Measurements from ENCODE around the gene FRY.
"Not testable (repeated sequence)": the region's sequence is repeated elsewhere in the genome, so short reads cannot be mapped to it uniquely, and the experiment has no call there.

Gene FRY

DNA sequence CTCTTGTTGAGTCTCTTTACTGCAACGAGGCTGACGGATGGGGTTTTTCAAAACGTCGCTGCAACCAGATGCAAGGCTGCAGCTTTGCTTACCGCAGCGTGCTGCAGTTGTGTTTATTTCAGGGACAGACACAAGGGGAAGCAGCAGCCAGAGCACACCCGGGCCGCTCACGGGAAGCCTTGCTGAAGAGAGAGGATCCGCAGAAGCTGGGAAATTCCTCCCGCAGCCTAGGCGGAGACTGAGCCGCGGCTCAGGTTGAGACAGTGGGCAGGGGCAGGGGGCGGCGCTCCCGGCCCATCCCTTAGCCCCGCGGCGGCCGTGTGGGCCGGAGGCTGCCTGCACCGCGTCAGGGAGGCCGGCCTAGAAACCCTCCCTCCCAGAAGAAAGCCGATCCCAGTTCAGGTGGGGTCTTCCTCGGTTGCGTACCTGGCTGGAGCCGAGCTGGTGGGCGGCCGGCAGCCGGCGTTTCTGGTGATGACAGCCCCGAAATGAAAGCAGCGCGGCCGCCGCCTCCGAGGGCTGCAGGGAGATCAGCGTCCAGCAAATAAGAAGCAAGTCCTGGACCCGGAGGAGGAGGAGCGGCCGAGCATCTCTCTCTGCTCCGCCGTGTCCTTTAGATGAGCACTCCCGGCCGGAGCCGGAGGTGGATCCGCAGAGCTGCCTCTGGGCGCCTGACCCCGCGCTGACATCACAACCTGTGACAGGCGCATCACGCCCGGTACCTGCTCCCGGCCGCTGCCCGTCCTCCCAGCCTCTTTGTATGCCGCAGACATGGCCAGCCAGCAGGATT, at the start of gene FRY:
FRY (plus strand) TSS at position 750 of the 790 bp plus-strand sequence; CDS start at position 772, 22 bp downstream.
- DNase-seq = peak; percentile 26

DNA sequence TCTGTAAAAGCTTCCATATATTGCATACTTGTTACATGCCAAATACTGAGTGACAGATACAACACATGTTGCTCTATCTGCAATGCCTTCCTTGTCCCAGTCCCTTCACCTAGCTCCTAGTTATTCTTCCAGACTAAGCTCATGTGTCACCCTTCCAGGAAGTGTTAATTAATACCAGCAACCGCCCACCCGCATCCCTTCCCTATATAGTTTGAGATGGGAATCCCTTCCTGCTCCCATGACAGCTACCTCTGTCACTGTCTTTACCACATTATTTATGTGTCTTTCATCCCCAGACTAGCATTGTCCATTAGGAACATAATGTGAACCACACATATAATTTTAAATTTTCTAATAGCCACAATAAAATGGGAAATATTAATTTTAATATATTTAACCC, 49.5 kb upstream of the FRY start:
- DNase-seq = no peak

DNA sequence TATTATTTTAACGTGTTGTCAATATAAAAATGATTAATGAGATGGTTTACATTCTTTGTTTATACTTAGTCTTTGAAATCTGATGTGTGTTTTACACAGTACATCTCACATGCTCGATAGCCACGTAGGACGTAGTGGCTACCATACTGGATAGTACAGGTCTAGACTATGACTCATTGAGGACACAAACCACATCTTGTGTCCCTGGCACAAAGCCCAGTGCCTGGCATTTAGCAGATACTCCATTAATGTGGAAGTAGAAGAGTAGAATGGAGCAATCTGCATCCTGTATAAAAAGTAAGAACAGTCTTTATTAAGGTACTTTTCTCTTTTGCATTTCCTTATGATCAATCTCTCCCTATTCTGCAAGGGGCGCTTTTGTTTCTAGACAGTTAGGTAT, 49.0 kb upstream of the FRY start:
- DNase-seq = no peak

DNA sequence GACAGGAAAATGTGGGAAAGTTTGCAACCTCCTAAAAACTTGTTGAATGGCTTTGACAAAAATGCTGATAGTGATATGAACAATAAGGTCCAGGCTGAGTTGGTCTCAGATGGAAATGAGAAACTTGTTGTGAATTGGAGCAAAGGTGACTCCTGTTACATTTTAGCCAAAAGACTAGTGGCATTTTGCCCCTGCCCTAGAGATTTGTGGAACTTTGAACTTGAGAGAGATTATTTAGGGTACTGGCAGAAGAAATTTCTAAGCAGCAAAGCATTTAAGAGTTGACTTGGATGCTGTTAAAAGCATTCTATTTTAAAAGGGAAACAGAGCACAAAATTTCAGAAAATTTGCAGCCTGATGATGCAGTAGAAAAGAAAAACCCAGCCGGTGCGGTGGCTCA, 47.9 kb upstream of the FRY start:
- not testable (repeated sequence) for DNase-seq

DNA sequence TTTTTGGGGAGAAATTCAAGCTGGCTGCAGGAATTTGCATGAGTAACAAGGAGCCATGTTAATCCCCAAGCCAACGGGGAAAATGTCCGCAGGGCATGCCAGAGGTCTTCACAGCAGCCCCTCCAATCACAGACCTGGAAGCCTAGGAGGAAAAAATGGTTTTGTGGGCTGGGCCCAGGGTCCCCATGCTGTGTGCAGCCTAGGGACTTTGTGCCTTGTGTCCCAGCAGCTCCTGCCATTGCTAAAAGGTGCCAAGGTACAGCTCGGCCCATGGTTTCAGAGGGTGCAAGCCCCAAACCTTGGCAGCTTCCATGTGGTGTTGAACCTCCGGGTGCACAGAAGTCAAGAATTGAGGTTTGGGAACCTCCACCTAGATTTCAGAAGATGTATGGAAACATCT, 47.2 kb upstream of the FRY start:
- not testable (repeated sequence) for DNase-seq

DNA sequence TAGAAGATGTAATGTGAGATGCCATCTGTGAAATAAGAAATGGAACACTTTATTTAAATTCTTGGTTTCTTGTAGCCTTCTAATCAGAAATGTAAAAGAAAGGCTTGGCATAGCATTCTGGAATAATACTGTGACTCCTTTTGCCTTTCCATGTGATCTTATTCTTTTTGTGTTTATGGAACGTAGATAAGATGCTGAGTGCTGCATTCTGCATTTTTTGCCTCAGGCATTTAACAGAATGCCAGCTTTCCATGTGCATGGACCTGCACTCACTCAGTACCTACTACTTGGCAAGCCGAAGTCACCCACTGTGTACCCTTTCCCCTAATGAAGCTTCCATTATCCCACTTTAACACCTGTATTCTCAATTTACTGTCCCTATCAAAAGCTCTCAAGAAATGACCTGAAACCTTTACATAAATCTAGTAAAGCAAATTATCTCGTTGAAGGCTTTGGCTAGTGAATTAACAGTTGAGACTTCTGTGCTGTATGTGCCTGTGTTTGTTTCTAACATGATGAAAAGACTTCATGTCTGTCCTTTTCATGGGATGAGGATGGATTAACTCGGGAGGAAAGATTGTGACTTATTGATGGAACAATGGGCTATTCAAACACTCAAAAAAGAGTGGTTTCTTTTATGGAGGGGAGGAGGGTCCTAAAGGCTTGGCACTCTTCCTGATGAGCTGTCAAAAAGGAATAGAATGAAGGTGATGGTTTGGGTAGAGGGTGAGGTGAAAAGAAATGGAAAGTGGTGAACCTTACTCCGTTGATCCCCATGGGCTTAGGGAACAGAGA, 44.7 kb upstream of the FRY start:
- no peak for DNase-seq

DNA sequence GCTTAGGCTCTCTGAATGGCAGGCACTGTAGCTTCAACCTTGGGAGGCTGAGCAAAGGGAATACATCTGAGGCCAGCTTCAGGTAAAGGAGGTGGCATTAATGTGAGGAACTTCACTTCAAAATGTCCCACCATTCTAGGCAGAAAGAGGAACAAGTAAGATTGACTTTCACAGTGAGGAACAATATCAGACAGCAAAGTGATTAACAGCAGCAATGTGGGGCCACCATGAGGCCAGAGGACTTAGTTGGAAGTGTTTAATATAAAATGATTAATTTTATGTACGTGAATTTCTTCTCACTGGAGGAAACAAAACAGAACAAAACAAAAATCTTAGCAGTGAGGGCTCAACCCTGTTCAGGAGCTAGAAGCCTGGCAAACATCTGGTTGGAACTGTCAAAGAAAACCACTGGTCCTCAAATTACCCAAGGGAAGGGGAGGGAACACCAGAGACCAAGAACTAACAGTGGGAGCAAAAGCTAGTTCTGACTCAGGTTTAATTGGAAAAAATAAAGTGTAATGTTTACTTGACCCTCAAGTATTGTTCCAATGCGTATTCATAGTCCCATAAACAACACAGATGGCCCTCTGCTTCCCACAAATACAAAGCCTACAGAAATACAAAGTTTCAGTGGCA, 43.9 kb upstream of the FRY start:
- no peak for DNase-seq

DNA sequence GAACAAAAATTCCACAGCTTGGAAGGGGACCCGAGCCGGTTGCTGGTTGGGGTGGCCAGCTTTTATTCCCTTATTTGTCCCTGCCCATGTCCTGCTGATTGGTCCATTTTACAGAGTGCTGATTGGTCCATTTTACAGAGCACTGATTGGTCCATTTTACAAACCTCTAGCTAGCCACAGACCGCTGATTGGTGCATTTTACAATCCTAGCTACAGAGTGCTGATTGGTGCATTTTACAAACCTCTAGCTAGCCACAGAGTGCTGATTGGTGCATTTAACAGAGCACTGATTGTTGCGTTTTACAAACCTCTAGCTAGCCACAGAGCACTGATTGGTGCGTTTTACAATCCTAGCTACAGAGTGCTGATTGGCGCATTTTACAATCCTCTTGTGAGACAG, 37.2 kb upstream of the FRY start:
- not testable (repeated sequence) for DNase-seq

DNA sequence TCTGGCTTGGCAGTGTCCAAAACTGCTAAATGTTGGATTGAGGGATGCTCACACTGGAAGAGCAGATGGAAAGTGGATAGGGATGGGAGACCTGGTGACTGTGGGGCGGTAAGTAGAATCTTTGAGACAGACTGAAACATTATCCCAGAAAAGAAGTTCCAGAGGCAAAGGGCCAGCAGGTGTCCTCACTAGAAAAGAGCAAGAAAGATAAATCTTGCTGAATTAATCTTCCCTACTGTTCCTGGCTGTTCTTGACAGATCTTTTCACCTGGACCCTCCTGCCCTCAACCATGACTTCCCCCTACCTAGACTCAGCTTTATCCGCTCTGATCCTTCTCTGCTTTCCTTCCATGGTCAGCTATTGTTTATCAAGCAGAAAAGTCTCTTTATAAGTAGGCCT, 35.0 kb upstream of the FRY start:
- no peak for DNase-seq

DNA sequence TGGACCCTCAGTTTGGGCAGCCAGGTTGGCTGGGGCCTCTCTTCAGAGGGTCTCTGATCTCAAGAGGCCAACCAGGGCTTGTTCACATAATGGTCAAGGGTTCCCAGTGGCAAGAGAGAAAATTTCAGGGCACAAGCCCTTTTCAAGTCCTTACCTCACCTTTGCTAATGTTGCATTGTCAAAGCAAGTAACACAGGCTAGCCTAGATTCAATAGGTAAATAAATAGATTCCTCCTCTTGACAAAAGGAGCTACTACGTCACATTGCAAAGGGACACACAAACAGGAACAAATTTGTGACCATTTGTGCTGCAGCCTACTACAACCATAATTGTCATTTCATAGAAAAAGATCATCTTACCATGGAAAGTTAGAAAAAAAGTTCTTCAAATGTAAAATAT, 33.9 kb upstream of the FRY start:
- no peak for DNase-seq

DNA sequence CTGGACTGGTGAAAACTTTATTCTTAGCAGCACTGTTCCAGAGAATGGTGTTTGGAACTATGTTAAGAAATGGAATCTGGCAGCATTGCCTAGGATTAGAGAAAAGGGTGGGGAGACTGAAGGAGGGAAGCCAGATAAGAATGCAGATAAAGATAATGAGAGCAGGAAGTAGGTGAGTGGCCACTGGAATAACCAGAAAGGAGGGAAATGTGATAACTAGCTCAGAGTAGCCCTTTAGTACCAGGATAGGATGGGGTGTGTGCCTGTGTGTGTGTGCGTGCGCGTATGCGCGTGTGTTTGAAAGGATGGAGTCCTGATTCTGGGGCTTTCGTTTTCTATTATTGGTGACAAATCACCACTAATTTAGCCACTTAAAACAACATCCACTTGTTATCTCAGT, 33.4 kb upstream of the FRY start:
- DNase-seq = no peak

DNA sequence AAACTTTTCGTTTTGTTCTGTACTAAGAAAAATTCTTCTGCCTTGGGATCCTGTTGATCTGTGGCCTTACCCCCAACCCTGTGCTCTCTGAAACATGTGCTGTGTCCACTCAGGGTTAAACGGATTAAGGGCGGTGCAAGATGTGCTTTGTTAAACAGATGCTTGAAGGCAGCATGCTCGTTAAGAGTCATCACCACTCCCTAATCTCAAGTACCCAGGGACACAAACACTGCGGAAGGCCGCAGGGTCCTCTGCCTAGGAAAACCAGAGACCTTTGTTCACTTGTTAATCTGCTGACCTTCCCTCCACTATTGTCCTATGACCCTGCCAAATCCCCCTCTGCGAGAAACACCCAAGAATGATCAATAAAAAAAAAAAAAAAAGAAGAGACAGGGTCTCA, 30.8 kb upstream of the FRY start:
- DNase-seq = not testable (repeated sequence)

DNA sequence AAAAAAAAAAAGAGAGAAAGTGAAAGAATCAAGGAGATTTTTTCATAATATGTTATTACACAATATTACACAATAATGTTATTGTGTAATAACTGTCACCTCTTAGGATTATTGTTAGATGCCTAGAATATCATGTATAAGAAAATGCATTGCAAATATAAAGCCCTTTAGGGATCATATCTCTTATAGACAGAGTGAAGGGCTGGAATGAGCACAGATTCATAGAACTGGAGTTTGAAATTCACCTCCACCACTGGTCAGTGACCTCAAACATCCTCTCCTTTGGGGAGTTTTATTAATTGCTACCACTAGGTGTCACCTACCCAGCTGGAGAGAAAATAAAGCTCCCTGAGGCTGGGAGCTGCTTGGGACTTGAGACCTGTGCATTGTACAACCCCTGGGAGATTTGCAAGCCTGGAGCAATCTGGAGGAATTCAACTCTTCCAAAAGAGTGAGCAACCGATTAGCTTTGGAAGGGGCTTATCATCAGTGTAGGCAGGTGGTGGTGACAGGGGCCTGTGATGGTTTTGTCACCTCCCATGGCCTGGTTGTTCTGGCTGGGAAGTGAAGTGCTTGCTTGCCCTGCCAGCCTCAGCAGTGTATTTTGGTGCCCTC, 30.3 kb upstream of the FRY start:
- no peak for DNase-seq

DNA sequence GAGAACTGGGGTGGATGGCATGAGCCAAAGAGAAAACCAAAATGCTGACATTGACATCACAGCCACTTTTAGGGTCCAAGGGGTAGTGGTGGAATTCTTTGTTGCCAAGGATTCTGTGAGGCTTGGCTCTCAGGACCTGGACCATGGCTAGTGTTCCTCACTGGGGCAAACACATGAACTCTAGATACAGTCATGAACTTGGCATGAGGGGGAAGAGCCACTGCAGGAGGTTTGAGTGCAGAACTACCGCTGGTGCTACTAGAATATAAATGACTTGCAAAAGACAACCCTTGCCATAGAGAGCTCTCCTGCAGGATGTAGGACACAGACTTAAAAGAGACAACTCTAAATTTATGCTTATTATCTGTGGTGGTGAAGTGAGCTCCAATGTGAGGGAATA, 29.8 kb upstream of the FRY start:
- no peak for DNase-seq

DNA sequence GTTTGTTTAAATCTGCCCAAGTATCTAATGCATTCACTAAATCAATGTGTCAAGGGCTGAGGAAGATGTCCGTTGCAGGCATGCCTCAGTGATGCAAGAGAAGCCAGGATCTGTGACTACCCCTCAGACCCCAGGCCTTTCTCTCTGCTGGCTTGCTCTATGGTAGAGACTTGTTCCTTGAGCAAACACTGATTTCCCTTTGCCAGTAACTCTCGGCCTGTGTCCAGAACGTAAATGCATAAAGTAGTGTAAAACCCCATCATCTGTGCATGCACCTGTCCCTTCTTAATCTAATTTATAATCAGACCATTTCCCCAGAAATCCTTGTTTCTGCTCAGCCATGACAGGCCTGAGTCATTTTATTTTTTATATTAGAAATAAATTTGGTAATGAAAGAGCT, 28.7 kb upstream of the FRY start:
- DNase-seq = no peak

DNA sequence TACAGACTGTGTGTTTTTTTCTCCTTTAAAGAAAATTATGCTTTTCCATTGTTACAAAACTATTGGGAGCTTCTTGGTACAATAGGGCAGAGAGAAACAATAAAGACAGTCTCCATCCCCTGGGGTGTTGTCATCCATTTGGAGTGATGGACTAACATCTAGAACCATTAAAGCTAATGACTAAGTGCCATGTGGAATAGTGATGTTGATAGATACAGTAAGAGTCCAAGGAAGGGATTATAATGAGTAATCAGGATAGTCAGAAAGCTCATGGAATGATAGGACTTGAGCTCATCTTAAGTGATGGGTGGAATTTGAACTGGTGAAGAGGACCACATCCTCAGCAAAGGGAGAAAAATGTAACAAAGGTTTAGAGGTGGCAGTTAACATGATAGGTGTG, 24.1 kb upstream of the FRY start:
- DNase-seq = no peak

DNA sequence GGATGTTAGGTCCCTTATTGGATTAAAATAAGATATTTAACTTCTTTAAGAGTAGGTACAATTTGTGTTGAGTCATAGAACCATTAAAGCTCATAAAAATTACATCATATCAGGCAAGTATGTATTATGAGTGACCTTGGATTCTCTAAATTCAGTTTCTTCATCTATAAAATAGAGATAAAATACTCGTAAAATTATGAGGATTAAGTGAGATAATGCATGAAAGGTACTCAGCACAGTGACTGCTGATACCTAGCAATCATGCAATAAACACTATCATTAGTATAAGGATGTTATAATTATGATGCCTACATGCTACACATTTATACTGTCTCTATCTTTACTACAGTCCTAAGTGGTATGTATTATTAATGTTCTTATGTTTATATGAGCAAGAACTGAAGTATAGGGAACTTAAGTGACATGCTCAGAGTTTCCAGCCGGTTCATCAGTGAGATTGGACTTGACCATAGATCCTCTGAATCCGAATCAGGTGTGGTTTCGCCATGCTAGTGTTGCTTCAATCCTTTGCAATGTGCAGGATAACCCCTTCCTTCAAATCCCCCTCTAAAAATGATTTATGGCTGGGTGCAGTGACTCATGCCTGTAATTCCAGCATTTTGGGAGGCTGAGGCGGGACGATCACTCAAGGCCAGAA, 22.9 kb upstream of the FRY start:
- no peak for DNase-seq

DNA sequence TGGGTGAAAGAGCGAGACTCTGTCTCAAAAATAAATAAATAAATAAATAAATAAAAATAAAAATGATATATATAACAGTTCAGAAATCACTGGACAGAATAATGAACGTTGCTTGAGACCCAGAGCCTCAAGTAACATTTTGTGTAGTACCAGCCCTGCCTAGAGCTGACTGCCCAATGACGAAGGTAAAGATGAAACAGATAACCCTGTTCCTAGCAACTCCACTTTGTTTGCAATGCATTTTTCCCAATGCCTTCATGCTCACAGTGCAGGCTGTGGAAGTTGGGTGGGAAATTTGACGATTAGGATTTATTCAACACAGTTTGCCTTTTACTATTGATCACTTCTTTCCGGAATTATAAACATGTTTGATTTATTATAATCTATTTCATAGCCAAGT, 22.2 kb upstream of the FRY start:
- no peak for DNase-seq

DNA sequence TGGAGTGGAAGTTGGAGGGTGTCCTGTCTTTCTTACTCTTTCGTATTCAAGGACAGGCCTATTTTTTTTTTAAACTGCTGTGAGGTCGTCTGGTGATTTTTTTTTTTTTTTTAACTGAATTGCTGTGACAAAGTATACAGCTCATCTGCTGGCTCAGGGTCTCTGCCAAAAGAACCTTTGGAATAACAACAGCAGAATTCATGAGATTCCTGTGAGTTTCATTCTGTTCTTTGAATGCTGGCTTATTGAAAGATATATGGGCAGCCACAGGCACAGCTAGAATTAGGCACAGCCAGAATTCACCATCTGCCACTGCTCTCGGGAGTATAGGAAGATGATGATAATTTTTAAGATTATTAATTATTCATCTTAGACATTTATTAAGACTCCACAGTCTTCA, 21.4 kb upstream of the FRY start:
- no peak for DNase-seq

DNA sequence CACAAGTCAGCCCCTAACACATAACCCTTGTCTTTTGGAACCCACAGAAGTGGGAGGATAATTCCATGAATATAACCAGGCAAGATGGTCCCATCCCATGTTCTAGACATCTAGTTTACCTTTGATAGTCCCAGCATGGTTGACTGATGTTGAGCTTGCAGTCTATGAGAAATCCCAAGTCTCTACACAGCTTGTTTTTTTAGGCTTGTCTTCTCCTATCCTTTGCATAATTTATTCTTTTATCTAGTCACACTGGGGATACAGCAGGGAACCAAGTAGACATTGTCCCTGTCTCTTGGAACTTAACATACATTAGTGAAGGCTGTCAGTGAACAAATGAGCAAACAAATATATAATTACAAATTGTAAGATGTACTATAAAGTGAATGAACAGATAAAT, 19.6 kb upstream of the FRY start:
- no peak for DNase-seq

DNA sequence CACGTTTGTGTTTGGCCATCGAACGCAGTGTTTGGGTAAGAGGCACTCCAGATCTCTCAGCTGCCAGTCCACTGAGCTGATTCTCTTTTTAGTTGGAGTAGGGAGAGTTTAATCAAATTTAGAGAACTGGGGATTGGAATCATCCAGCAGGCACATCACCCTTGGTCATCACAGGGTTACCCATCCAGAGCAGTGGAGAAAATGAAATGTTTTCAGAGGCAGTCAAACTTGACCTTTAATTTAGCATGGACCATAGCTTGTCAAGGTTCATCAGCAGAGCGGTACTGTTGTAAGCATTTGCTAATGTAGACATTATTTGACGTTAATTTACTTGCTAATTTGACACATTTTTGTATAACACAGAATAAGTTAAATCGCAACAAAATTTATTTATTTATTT, 18.4 kb upstream of the FRY start:
- DNase-seq = no peak

DNA sequence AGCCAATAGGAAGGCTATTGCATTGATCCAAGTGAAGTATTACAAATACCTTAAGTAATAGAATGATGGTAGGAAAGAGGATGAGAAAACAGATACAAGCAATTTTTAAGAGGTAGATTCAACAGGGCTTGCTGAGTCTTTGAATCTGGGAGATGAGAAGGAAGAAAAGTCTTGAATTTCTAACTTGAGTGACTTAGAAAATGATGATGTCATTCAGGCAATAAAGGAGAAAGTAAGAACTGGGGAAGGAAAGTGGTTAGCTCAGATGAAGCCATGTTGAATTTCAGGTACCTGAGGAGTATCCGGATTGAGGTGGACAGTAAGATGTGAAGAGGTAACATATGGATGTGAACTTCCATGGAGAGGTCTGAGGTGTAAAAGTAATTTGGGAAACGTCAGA, 15.5 kb upstream of the FRY start:
- no peak for DNase-seq

DNA sequence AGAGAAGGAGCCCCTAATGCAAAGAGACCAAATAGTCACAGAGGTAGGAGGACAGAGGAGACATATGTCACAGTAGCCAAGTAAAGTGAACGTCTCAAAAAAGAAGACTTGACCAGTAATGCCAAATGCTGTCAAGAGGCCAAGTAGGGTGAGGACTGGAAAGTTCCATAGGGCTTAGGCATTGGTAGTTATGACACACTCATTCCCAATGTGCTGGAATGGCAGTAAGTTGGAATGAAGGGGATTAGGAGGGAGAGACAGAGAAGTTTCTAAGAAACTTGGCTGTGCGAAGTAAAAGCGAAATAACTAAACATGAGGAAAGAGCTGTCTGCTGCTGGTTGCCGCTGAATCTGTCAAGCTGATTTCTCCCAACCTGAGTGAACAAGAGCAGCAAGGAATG, 14.9 kb upstream of the FRY start:
- DNase-seq = no peak

Measured in activated naive CD4-positive, alpha-beta T cell treated with anti-CD3 and anti-CD28 coated beads, Interleukin-2, amount 50 U/mL, for 16 hours (primary cell).